Spleen (tissue), 7 donors: ENCODE measurements around the gene KCTD21.
"Not testable (repeated sequence)": the region's sequence is repeated elsewhere in the genome, so short reads cannot be mapped to it uniquely, and the experiment has no call there.

Experiments
- CTCF ChIP-seq, 11 experiments: fragments of 200-600 bp in 7 of 11; fragments of 450-650 bp in 4 of 11; sonication (generic) in 4 of 11; IDR thresholded peaks in 8 of 11; conservative IDR thresholded peaks in 3 of 11; 1 replicate in 7 of 11; 2 replicates in 4 of 11; pipeline versions ENCODE4 v1.4.0 to v1.8.0; 2016 to 2021; ENCODE audit warnings: antibody characterized with exemption in 11 of 11, inconsistent platforms in 4 of 11, mild to moderate bottlenecking in 1 of 11
- POLR2A ChIP-seq, 3 donors: fragments of 450-650 bp; IDR thresholded peaks; one replicate each; pipeline ENCODE4 v1.5.1; 2017; ENCODE audit warnings: antibody characterized with exemption in 3 of 3, mild to moderate bottlenecking in 1 of 3
- donor health status: DM: no; HTN: no; CAD: no; lungs with moderate emphysema.
- donor health status: DM: no; HTN: no; CAD: no.
- donor health status: DM: no; HTN: no; CAD: no.

DNA sequence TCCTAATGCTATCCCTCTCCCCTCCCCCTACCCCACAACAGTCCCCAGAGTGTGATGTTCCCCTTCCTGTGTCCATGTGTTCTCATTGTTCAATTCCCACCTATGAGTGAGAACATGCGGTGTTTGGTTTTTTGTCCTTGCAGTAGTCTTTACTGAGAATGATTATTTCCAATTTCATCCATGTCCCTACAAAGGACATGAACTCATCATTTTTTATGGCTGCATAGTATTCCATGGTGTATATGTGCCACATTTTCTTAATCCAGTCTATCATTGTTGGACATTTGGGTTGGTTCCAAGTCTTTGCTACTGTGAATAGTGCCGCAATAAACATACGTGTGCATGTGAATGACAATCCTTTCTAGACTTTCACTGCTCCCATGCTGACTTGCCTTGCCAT lies 12.6 kb downstream of the KCTD21 start:
- TF ChIP-seq CTCF (IDR thresholded peaks at IDR 0.05 in 8 of 11, conservative IDR thresholded peaks at IDR 0.05 in 3 of 11); POLR2A (IDR thresholded peaks at IDR 0.05): not testable (repeated sequence)
